A673 (cell line): ENCODE data around the gene MRPL52.

Experiments used
- EZH2 ChIP-seq: fragments of 200-600 bp; sonication (generic); IDR thresholded peaks from 2 replicates; pipeline ENCODE4 v1.6.1; 2017; ENCODE audit warnings: borderline replicate concordance, low read depth, mild to moderate bottlenecking, mixed read lengths, antibody characterized with exemption, low read length; ENCODE audit not compliant: poor library complexity, severe bottlenecking
- TF ChIP-seq, protein P1 (sequence below): fragments of 300-800, 200-600 bp; sonication (generic); conservative IDR thresholded peaks from 2 replicates; pipeline ENCODE4 v1.5.1; 2017; ENCODE audit warnings: low read depth, mild to moderate bottlenecking, antibody characterized with exemption, low read length, moderate library complexity, mixed read lengths

DNA sequence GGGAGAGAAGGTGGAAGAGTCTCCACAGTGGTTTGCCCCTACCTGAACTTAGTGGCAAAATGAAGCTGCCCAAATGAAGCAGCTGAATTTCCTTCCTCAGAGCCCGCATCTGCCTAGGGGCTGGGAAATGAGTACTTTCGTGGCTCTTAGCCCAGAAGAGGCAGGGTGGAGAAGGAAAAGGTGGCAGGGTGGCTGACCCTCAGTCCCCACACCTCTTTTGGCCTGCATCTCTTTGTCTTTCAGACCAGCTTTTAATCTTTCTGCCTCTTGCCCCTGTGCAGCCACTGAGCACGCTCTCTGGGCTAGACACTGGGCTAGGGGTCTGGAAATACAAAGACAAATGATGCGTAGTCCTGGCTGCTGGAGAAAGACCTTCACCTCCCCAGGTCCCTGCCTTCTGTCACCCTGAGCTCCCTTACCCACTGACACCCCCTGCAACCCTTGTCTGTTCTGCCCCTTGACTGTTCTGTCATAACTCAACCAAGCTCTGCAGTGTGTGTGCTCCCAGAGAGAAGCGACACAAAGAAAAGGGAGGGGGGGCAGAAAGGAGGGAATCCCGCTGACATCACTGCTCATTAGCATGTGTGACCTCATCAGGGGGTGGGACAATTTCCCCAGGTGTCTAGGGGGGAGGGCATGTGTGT, 53.0 kb downstream of the MRPL52 start:
- TF ChIP-seq, protein P1, sequence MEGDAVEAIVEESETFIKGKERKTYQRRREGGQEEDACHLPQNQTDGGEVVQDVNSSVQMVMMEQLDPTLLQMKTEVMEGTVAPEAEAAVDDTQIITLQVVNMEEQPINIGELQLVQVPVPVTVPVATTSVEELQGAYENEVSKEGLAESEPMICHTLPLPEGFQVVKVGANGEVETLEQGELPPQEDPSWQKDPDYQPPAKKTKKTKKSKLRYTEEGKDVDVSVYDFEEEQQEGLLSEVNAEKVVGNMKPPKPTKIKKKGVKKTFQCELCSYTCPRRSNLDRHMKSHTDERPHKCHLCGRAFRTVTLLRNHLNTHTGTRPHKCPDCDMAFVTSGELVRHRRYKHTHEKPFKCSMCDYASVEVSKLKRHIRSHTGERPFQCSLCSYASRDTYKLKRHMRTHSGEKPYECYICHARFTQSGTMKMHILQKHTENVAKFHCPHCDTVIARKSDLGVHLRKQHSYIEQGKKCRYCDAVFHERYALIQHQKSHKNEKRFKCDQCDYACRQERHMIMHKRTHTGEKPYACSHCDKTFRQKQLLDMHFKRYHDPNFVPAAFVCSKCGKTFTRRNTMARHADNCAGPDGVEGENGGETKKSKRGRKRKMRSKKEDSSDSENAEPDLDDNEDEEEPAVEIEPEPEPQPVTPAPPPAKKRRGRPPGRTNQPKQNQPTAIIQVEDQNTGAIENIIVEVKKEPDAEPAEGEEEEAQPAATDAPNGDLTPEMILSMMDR = no peak
- TF ChIP-seq EZH2 = no peak
